Activated CD8-positive, alpha-beta memory T cell treated with anti-CD3 and anti-CD28 coated beads, Interleukin-2, amount 50 U/mL, for 1 hour (primary cell): ENCODE measurements around the gene ABHD1.
"Not testable (repeated sequence)": the region's sequence is repeated elsewhere in the genome, so short reads cannot be mapped to it uniquely, and the experiment has no call there.

Experiments
- DNase-seq: peaks from one replicate; pipeline ENCODE4 v3.0.0-alpha.2; 2020; ENCODE audit errors: extremely low read depth

ABHD1 gene

DNA sequence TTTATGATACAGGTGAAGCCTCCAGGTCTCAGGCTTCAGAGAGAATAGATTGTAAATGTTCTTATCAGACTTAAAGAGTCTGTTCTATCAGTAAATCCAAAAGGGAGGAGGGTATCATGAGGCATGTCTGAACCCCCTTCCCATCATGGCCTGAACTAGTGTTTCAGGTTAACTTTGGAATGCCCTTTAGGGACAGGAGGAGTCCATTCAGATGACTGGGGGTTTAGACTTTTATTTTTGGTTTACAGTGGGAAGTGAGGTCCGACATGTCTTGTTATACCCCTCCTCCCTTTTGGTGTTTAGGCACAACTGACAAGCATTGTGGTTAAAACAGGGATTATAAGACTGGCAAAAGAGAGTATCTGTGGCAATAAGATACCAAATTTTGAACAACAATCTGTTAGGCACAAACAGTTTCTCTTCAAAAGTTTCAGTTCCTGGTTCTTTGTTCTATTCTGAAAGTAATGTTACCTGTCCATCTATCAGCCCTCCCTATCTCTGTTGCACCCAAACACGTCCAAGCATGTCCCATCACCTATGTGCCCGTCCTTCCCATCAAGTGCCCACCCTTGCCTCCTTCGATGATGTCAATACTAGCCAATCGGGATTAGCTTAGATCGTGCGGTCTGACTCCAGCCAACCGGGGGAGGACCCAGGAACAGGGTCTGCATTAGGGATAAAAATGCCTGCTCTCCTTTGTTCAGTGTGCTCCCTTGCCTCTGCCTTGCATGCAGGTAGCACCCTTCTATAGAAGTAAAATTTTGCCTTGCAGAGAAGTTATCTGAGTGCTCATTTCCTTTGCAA lies 41.5 kb downstream of the ABHD1 start:
- no peak for DNase-seq

DNA sequence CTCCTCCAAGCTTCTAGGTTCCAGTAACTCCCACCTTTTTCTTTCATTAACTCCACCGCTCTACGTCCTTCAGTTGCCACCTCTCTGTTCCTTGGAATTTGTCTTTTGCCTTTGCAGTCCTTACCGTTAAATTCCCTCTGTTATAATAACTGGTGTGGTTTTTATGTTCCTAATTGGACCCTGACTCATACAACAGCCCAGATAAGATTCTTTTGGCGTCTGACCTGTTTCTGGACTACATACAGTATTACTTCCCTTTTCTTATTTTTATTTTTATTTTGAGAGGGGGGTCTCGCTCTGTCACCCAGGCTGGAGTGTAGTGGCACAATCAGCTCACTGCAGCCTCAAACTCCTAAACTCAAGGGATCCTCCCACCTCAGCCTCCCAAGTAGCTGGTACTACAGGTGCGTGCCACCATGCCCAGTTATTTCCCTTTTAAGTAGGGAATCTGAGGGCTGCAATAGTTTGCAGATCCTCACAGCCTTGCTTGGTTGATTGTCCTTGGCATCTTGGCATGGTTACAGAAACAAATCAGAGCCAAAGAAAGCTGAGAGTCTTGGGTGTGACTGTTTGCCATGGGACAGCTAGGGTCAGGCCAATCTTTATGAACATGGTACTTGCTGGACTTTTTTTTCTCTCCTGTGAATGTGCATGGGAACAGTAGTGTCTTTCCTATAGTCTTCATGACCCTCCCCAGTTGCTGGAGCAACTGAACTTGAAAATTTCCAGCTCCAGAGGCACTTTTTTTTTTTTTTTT lies 47.1 kb downstream of the ABHD1 start:
- no peak for DNase-seq

DNA sequence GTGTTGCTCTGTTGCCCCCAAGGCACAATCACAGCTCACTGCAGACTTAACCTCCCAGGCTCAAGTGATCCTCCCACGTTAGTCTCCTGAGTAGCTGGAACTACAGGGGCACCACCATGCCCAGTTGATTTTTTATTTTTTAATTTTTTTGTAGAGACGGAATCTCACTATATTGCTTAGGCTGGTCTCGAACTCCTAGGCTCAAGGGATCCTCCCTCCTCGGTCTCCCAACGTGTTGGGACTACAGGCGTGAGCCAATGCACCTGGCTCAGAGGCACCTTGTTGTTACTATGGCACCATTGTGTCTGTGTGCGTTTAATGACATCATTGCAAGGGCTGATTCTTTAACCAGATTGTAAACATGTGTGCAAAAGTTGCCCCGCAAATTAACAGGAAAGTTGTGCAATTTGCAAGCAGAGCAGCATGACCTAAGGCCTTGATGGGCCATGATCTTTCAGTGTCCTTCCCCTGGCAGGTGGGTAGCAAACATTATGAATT lies 47.8 kb downstream of the ABHD1 start:
- no peak for DNase-seq

DNA sequence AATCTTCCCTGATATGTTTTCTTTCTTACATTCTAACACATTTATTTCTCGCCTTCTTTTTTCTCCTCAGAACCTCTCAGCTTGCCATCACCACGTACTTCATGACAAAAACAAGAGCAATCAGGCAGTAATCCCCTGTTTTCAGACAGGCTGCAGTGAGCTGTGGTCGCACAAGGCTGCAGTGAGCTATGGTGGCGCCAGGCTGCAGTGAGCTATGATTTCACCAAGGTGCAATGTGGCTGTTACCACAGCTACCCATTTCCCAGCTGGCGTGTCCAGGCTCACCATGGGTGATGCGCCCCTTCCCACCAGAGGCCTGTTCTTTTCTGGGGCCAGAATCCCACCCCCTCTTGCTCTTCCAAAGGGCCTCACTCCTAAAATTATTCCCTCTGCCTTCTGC lies 51.0 kb downstream of the ABHD1 start:
- no peak for DNase-seq

DNA sequence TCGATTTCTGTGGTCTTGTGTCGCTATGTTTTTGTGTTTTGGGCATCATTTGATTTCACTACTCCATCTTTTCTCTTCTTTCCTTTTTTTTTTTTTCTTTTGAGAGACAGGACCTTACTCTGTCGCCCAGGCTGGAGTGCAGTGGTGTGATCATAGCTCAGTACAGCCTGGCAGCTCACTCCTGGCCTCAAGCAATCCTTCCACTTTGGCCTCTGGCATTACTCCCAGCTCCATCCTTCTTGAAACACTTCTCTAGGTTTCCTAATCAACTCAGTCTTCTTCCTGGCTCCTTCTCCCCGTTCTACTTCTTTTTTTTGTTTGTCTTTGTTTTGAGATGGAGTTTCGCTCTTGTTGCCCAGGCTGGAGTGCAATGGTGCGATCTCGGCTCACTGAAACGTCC lies 51.7 kb downstream of the ABHD1 start:
- DNase-seq, result no peak

DNA sequence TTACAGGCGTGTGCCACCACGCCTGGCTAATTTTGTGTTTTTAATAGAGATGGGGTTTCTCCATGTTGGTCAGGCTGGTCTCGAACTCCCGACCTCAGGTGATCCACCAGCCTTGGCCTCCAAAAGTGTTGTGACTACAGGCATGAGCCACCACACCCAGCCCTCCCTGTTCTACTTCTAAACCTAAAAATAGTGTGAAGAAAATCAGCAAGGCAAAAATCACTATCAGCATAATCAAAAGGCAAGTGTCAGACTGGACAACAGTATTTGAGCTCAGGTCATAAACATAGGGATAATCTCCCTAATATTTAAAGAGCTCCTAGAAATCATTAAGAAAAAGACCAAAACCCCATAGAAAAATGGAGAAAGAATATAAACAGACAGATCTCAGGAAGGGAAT lies 52.2 kb downstream of the ABHD1 start:
- DNase-seq, result not testable (repeated sequence)

DNA sequence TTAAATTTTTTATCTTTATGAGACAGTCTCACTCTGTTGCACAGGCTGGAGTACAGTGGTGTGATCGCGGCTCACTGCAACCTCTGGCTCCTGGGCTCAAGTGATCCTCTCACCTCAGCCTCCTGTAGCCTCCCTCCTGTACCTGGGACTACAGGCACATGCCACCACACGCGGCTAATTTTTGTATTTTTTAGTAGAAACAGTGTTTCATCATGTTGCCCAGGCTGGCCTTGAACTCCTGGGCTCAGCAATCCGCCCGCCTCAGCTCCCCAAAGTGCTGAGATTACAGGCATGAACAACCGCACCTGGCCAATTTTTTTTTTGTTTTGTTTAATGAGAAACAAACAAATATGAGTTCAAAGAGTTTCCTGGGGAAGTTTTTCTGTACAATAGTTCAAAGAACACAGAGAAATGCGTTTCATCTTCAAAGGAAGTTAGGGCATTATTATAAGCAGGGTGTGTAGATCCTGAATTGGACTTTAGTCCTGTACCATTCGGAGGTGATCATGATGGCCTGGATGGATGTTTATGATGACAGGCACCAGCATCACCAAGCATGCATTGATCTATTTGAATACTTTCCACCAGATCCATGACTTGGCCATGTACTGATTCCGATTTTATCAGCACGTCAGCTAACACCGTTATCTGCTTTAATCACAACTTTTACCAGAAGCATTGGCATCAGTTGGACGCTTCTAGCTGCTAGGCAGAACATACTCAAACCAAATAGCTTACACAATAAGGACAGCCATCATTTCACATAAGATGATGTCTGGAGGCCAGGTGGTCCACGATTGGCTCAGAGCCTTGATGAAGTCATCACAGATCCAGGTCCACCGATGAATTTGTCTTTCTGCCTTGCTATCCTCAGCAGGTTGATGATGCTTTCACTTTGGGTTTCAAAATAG lies 54.1 kb downstream of the ABHD1 start:
- no peak for DNase-seq

DNA sequence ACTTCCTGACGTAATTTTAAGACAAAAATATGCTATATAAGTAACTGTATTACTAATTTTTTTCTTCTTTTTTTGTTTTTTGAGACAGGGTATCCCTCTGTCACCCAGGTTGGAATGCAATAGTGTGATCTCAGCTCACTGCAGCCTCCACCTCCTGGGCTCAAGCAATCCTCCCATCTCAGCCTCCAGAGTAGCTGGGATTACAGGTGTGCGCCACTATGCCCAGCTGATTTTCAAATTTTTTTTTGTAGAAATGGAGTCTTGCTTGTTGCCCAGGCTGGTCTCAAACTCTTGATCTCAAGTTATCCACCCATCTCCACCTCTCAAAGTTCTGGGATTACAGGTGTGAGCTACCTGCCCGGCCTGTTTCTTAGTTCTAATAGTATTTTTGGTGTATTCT lies 54.9 kb downstream of the ABHD1 start:
- DNase-seq, result no peak

DNA sequence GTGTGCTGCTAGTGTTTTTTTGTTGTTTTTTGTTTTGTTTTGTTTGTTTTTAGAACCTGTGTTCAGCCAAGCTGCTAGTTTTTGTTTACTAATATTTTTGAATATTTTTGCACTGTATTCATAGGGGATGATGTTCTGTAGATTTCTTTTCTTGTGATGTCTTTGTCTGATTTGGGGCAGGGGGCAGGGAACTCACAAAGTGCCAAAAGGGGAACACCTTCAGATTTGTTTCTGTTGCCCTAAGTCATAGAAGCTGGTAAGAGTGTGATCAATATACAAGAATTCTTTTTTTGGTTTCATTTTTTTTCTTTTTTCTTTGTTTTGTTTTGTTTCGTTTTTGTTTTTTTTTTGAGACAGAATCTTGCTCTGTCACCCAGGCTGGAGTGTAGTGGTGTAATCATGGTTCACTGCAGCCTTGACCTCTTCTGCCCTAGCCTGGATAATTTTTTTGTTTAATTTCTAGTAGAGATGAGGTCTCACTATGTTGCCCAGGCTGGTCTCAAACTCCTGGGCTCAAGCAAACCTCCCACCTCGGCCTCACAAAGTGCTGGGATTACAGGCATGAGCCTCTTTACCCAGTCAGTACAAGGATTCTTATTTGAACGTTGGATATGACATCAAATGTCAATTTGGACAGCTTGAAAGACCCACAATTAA lies 55.9 kb downstream of the ABHD1 start:
- DNase-seq, result no peak
